Urothelium cell line (cell line): ENCODE results near the gene ARHGAP26.

Experiments
- DNase-seq: peaks from one replicate; pipeline ENCODE4 v3.0.0; 2011; ENCODE audit warnings: low spot score, mixed read lengths
- FAIRE-seq: peaks from 2 replicates; lab custom pipeline; 2011; peaks lifted over from hg19 to GRCh38; lab: Jason Lieb, UNC

The ARHGAP26 gene

GRCh38 chr5:143126174-143127019 is 356.2 kb downstream of the ARHGAP26 start:
- no peak for FAIRE-seq
- DNase-seq: no peak

GRCh38 chr5:143128412-143129071 is 358.4 kb downstream of the ARHGAP26 start:
- FAIRE-seq (no peak), DNase-seq (no peak)

DNA sequence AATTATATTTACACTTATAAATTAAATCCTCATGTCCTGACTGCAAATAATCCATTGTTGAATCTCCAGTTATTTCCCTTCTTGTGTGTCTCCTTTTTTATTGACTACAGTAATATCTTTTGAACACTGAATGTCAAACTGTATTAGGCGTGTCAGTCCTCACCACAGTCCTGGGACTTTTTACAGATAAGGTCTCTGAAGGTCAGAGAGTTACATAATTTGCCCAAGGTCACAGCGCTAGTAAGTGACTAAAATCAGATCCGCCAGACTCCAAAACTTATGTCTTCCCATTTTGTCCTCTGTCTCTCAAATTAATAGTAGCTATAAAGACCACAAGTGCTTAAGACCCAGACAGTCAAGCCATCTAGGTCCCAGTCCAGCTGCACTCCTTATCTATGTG is 359.0 kb downstream of the ARHGAP26 start:
- FAIRE-seq (no peak), DNase-seq (no peak)

DNA sequence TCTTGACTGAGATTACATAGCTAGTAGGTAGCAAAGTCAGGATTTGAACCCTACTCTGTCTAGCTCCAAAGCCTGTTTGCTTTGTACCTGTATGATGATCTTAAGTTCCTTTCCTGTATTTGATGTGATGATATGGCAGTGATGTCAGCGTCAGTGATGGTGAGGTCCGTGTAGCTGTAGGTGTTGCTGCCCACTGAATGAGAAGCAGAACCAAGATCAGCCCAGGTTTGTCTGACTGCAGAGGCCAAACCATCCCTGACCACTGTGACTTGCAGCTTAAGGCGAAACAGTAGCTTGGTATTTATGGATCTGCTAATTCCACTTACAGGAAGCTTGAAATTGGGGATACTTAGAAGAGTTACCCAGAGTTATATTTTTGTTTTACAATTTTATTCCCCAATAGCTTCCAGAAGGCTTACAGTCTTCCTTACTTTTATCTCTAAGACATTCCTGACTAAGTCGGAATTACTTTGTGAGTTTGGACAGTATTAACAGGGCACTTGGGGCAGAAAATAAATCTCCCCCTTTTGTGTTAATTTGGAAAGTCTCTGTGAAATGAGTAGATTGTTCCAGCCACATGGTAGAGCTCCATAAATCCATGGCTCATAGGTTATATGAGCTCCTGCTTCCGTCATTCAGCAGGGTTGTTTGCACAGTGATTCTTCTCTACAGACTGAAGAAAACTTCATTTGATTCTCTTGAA is 359.9 kb downstream of the ARHGAP26 start:
- no peak for DNase-seq
- no peak for FAIRE-seq

DNA sequence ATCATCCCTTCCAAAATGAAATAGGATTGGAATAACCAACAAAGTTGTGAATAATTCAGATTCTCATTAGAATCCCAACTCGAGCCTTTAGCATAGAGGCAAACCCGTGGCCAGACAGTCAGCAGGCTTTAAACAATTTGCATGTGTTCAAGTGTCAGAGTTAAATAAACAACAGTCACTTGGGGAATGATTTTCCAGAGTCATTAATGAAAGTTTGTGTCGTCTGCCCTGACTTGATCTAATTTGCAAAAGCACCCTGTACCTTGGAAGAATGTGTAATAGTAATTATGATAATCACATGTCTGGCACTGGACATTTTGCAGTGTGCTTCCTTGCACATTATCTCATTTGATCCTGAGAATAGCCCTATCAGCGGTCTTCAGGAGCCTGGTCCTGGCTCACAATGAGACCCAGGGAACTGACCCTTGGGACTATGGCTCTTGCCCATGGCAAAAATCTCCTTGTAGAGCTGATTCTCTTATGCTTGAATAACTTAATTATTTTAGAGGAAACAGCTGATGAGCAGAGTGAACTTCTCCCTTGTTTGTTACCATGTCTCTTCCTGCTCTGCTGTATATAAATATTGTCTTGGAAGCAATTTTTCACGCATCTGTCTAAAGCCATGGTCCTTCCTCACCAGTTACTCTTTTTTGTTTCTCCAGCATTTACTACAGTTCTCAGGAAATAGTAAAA is 360.6 kb downstream of the ARHGAP26 start:
- DNase-seq: no peak
- no peak for FAIRE-seq

DNA sequence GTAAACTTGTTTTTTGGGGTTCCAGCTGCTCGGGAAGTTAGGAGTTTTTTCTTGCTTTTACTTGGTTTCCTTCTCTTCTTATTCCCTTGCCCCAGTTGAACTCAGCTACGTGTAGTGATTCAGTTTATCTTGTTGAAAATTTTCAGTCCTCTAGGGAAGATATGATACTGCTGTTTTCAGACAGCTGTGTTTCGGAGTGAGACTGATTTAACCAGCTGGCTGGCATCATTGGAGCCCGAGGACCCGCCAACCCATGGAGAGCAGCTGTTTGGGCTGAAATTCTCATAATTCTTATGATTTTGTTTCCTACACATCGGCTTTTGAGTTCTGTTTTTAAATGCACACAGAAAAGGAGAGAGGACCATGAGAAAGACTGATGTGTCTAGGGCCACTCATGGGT is 361.8 kb downstream of the ARHGAP26 start:
- DNase-seq: no peak
- FAIRE-seq: no peak

- DNase-seq: no peak
These were observed 362.6 kb downstream of the ARHGAP26 start for GRCh38 chr5:143132739-143133138.

DNA sequence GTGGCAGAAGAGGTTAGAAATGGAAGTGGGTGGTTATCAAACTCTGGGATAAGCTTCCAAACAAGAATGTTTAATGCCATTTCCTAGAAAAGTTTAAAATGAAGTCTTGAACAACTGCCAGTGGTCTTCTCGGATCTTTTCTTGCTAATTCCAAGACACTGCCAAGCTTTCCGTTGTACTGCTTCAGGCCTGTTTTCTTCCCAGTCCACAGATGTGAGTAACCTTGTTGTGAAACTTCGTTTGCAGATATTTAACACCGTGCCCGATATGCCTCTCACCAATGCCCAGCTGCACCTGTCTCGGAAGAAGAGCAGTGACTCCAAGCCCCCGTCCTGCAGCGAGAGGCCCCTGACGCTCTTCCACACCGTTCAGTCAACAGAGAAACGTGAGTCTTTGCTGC is 363.5 kb downstream of the ARHGAP26 start:
- no peak for FAIRE-seq
- no peak for DNase-seq

More at GRCh38 chr5:143132739-143133138, 362.6 kb downstream of the ARHGAP26 start:
- FAIRE-seq: no peak

GRCh38 chr5:143134269-143134668 is 364.1 kb downstream of the ARHGAP26 start:
- DNase-seq: no peak
- FAIRE-seq: no peak

DNA sequence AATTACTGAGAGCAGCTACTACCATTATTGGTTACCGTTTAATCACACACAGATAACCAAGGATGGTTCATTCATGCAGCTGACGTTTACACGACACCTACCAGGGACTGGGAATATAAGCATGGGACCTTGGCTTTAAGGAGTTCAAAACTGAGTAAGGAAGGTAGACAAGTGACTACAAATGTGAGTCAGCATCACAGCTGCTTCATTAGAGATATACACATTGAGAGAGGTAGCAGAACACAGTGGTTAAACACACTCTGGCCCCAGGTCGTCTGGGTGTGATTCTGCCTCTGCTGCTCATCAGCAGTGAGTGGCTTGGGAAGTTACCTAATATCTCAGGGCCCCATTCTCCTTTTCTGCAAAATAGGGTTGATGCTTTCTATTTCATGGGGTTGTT is 364.7 kb downstream of the ARHGAP26 start:
- no peak for FAIRE-seq
- no peak for DNase-seq

GRCh38 chr5:143135832-143136551 is 365.8 kb downstream of the ARHGAP26 start:
- DNase-seq (no peak), FAIRE-seq (no peak)

GRCh38 chr5:143138839-143139238 is 368.7 kb downstream of the ARHGAP26 start:
- DNase-seq (no peak), FAIRE-seq (no peak)

GRCh38 chr5:143139585-143139984 is 369.4 kb downstream of the ARHGAP26 start:
- DNase-seq (no peak), FAIRE-seq (no peak)

GRCh38 chr5:143140492-143141203 is 370.5 kb downstream of the ARHGAP26 start:
- FAIRE-seq: no peak

DNA sequence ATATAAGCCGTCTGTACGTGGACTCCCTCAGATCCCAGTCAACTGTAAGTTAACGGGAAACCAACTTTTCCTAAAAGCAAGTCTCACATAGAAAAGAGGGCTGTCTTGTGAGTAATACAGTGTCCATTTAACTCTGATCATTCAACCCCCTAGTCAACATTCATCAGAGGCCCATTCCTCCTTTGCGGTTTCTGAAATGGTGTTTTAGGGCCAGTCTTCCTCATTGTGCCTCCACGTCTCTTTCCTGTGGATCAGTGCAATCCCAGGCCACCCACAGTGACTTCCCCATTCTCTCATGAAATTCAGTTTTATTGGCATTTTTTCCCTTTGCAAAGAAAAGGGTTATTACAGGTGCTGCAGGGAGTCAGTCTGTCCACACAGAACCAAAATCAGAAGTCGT is 371.5 kb downstream of the ARHGAP26 start:
- DNase-seq (no peak), FAIRE-seq (no peak)

More at GRCh38 chr5:143140492-143141203, 370.5 kb downstream of the ARHGAP26 start:
- no peak for DNase-seq

- DNase-seq: no peak
- no peak for FAIRE-seq
These were observed 372.6 kb downstream of the ARHGAP26 start for GRCh38 chr5:143142596-143143435.

GRCh38 chr5:143143973-143144372 is 373.8 kb downstream of the ARHGAP26 start:
- FAIRE-seq (no peak), DNase-seq (no peak)

DNA sequence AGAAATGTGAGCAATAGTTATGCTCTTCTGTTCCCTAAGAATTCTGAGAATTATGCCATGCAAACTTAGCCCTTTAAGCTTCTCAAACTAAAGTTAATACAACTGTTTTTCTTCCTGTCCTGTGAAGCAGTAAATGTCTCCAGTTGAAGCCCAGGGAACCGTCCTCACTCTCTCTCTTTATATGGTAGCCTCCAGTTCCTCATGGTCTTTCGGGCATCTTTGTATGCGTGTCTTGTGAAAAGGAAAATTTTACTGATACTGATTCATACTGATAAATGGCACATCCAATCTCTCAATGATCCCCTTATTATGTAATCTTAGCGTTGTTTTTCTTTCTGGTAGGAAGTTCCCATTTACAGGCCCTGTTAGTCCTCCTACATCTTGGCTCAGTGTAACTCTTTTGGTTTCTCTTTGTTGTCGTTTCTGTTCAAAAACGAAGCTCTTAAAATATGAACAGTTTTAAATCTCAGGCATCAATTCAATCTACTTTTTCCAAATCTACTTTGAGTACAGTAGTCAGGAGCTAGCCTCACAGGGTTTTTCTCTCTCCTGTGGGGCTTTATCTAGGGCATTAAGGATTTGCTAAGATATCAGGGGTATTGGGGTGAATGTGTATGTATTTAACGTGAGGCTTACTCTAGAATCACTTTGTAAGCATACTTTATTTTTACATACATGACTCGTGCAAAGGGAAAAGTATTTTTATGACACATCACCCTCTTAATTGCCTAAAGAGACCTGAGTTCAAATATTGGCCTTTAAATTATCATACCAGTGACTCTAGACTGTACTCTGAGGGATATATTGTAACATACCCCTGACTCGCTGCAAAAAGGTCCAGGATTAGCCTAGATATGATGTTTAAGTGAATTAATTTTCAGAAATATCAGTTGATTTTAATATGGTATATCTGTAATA is 375.3 kb downstream of the ARHGAP26 start:
- FAIRE-seq (no peak), DNase-seq (no peak)
